ENCODE measurements around the gene BCL7A. TPM values are rescaled to one million over a fixed set of nuclear protein-coding genes. Genes with fewer than 3 reads are reported as not detected.

BCL7A gene
- total and polyA plus RNA-seq, 2 of the 8 experiments (the other 6 are each of a cell fraction or from before 2014, with no cell fraction given): 11.9 to 12.7 TPM

- no peak overlapping the region for H4K5ac ChIP-seq (ENCODE audit: insufficient read length, low read depth, low read length)
- no peaks in the 10 kb centered on the region for H3K79me2 ChIP-seq (ENCODE audit: control insufficient read depth in 1 of 2, insufficient read depth in 2 of 2, low read length in 2 of 2)
- no peak overlapping the region for H3K4me3 ChIP-seq (ENCODE audit: extremely low read depth in 1 of 4, insufficient read depth in 2 of 4, low read depth in 3 of 4, low read length in 4 of 4)
- H2AK5ac ChIP-seq (ENCODE audit: low read depth, low read length): no peak overlapping the region
- H4K8ac ChIP-seq (ENCODE audit: extremely low read depth, insufficient read depth, low read length): no peak overlapping the region
- H2BK20ac ChIP-seq (ENCODE audit: low read length): no peak overlapping the region
- H3K79me1 ChIP-seq (ENCODE audit: low read depth, low read length): no peaks in the 10 kb centered on the region
- H3K14ac ChIP-seq (ENCODE audit: insufficient read length): no peak overlapping the region
- CTCF ChIA-PET (ENCODE audit: partially characterized antibody): interaction anchor here (0.9 to 20.6 kb wide), 3 partner anchors 10 to 134 kb away, joined by 5 to 379 read pairs (median 26); no protein-coding TSS in a partner anchor
- H4K20me1 ChIP-seq (replicated peaks in 1 of 2; ENCODE audit: control insufficient read depth in 1 of 2, insufficient read depth in 2 of 2, low read length in 2 of 2): peaks cover 2 to 3% of the 10 kb centered on the region in 2 experiments
- no peak overlapping the region for H2BK5ac ChIP-seq (ENCODE audit: low read depth, low read length)
- FAIRE-seq (no peak), DNase-seq (ENCODE audit: low read depth in 1 of 2, low spot score in 2 of 2) (no peak)
- H3K56ac ChIP-seq (replicated peaks; ENCODE audit: insufficient read length, low read depth, low read length): no peak overlapping the region
- no peak overlapping the region for H3K9ac ChIP-seq (replicated peaks in 1 of 4; ENCODE audit: extremely low read depth in 1 of 4, low read depth in 3 of 4, low read length in 3 of 4)
- POLR2A ChIA-PET (ENCODE audit: partially characterized antibody): no interaction called here
- H3K27ac ChIP-seq (ENCODE audit: low read depth, low read length): no peak overlapping the region
- peaks cover 5 to 25% (median 18%) of the 10 kb centered on the region in 4 experiments for H3K36me3 ChIP-seq (ENCODE audit: control insufficient read depth in 2 of 4, insufficient read depth in 4 of 4, low read length in 3 of 4)
- H4K91ac ChIP-seq (replicated peaks; ENCODE audit: insufficient read length, low read length): no peak overlapping the region
- no peak overlapping the region for H3K23ac ChIP-seq (ENCODE audit: insufficient read length)
- H3K18ac ChIP-seq (ENCODE audit: extremely low read depth, low read length): no peak overlapping the region
- H2BK120ac ChIP-seq (replicated peaks; ENCODE audit: low read depth, low read length): no peak overlapping the region
- H3K4me1 ChIP-seq (replicated peaks in 1 of 4; ENCODE audit: control insufficient read depth in 3 of 4, insufficient read depth in 4 of 4, low read length in 3 of 4): peaks cover 0 to 2% (median 1%) of the 10 kb centered on the region in 4 experiments; a peak in 2 of 7 replicates
- H3K4me2 ChIP-seq (ENCODE audit: insufficient read depth in 1 of 2, low read depth in 2 of 2, low read length in 2 of 2): no peak overlapping the region
- H2BK15ac ChIP-seq (ENCODE audit: low read length): no peak overlapping the region
- no peak overlapping the region for H2AFZ ChIP-seq (ENCODE audit: low read length)
- no peaks in the 10 kb centered on the region for H3K23me2 ChIP-seq (ENCODE audit: low read depth, low read length)
- no peaks in the 10 kb centered on the region for H3K9me3 ChIP-seq (ENCODE audit: insufficient read depth in 2 of 2, low read depth in 1 of 2, low read length in 1 of 2)
- no peak overlapping the region for H2BK12ac ChIP-seq (ENCODE audit: low read depth, low read length)
- H3K4ac ChIP-seq (replicated peaks; ENCODE audit: insufficient read length, low read depth, low read length): no peak overlapping the region
- WGBS, 2 experiments (ENCODE audit: extremely low coverage in 1 of 2, insufficient coverage in 1 of 2, insufficient read length in 1 of 2, insufficient replicate concordance in 2 of 2, low coverage in 1 of 2, low lambda C conversion rate in 2 of 2, missing lambda C conversion rate in 1 of 2): 91% methylated on average over 11 of the region's 11 CpGs; no CpG with 5 or more reads in 1 of the 2 experiments
- no peaks in the 10 kb centered on the region for H3K27me3 ChIP-seq (replicated peaks in 1 of 4; ENCODE audit: control insufficient read depth in 3 of 4, extremely low read depth in 1 of 4, insufficient read depth in 3 of 4, low read length in 3 of 4)
- TF ChIP-seq E2F6 (IDR thresholded peaks at IDR 0.05): no peak
- no peak for TF ChIP-seq EGR1 (IDR thresholded peaks at IDR 0.05; ENCODE audit: borderline replicate concordance, low read depth, low read length)
- TF ChIP-seq BCL11A (IDR thresholded peaks at IDR 0.05; ENCODE audit: low read depth in 2 of 2, low read length in 2 of 2): no peak
- no peak for TF ChIP-seq SP4 (IDR thresholded peaks at IDR 0.05; ENCODE audit: low read length)
- TF ChIP-seq PHF8 (conservative IDR thresholded peaks at IDR 0.05; ENCODE audit: low read depth, low read length): no peak
- TF ChIP-seq MAFK (IDR thresholded peaks at IDR 0.05; ENCODE audit: low read depth, low read length): no peak
- no peak for TF ChIP-seq KDM4A (IDR thresholded peaks at IDR 0.05; ENCODE audit: low read depth, low read length, severe bottlenecking)
- TF ChIP-seq BACH1 (IDR thresholded peaks at IDR 0.05; ENCODE audit: low read length): no peak
- TF ChIP-seq CBX5 (IDR thresholded peaks at IDR 0.05; ENCODE audit: low read depth, low read length): no peak
- no peak for TF ChIP-seq SP2 (IDR thresholded peaks at IDR 0.05; ENCODE audit: low read length)
- TF ChIP-seq TAF7 (optimal IDR thresholded peaks at IDR 0.05; ENCODE audit: borderline replicate concordance, low read depth, low read length): no peak
- TF ChIP-seq USF2 (IDR thresholded peaks at IDR 0.05; ENCODE audit: low read length): no peak
These were observed 35.5 kb downstream of the BCL7A start for GRCh38 chr12:122057007-122057735.
